GM12878 (cell line): Measurements from ENCODE around the gene ABHD17C. TPM values are rescaled to one million over a fixed set of nuclear protein-coding genes. Genes with fewer than 3 reads are reported as not detected.

ENCODE experiments used
- ATAC-seq: fragments of 200-7000 bp; cut with Tn5 transposase; 3 replicates; pipeline ENCODE4 v1.9.1; 2020; ENCODE audit warnings: mild to moderate bottlenecking, moderate library complexity
- BruUV-seq: library from RNA; stranded (reverse); fragments of 400-500 nt; replicated peaks from 2 replicates; lab custom pipeline; 2021; lab: Mats Ljungman, UMichigan
- CTCF ChIA-PET: fragments of 300-600 bp; sonication (Branson Sonifier 250); formaldehyde crosslinking; extraction: SDS; loops from one replicate; lab custom pipeline; 2021; ENCODE audit warnings: inconsistent platforms; lab: Yijun Ruan, JAX
- POLR2A ChIA-PET: fragments of 350-600 bp; formaldehyde crosslinking; extraction: SDS; loops from one replicate; lab custom pipeline; 2021; ENCODE audit warnings: inconsistent platforms; lab: Charles Lee
- RAD21 ChIA-PET: fragments of 300-600 bp; sonication (Branson Sonifier 250); formaldehyde crosslinking; loops from one replicate; lab custom pipeline; 2023; ENCODE audit warnings: antibody characterized with exemption; ENCODE audit not compliant: unreplicated experiment; lab: Charles Lee
- SMC1A ChIA-PET: fragments of 300-600 bp; sonication (Branson Sonifier 250); formaldehyde crosslinking; loops from one replicate; lab custom pipeline; 2023; ENCODE audit not compliant: unreplicated experiment, uncharacterized antibody; lab: Charles Lee
- DNase-seq: peaks from one replicate; pipeline ENCODE4 v3.0.0-alpha.2; 2011; ENCODE audit warnings: low read depth, low spot score
- FAIRE-seq: peaks from 3 replicates; lab custom pipeline; 2011; peaks lifted over from hg19 to GRCh38; lab: Jason Lieb, UNC
- H2AFZ ChIP-seq: 2 replicates; pipeline ENCODE4 v1.6.0; 2011; ENCODE audit warnings: low read depth, low read length, control low read depth; ENCODE audit not compliant: control insufficient read depth
- H3K27ac ChIP-seq: 2 replicates; pipeline ENCODE4 v1.5.1; 2011; ENCODE audit warnings: control low read depth; ENCODE audit not compliant: control insufficient read depth, insufficient read depth
- H3K27me3 ChIP-seq, 2 experiments: replicated peaks in 1 of 2; 2 replicates each; pipeline versions ENCODE4 v1.6.0 to v1.6.1; 2011; ENCODE audit warnings: low read length in 1 of 2; ENCODE audit not compliant: control insufficient read depth in 2 of 2, insufficient read depth in 2 of 2
- H3K36me3 ChIP-seq, 2 experiments: 2 replicates each; pipeline ENCODE4 v1.5.1; 2011; ENCODE audit warnings: low read length in 1 of 2; ENCODE audit not compliant: control insufficient read depth in 2 of 2, insufficient read depth in 2 of 2
- H3K4me1 ChIP-seq: 2 replicates; pipeline ENCODE4 v1.6.1; 2011; ENCODE audit warnings: mild to moderate bottlenecking, low read length, moderate library complexity, mixed read lengths; ENCODE audit not compliant: control insufficient read depth, insufficient read depth
- H3K4me2 ChIP-seq: 2 replicates; pipeline ENCODE4 v1.6.0; 2011; ENCODE audit warnings: control low read depth; ENCODE audit not compliant: control insufficient read depth, insufficient read depth
- H3K4me3 ChIP-seq: fragments of 200-600 bp; sonication (generic); 2 replicates; pipeline ENCODE4 v1.5.1; 2016
- H3K79me2 ChIP-seq: 2 replicates; pipeline ENCODE4 v1.6.0; 2011; ENCODE audit warnings: low read length; ENCODE audit not compliant: control insufficient read depth, insufficient read depth
- H3K9ac ChIP-seq: 2 replicates; pipeline ENCODE4 v1.8.0; 2011; ENCODE audit warnings: low read length, control low read depth, mixed read lengths; ENCODE audit not compliant: control insufficient read depth, insufficient read depth
- H3K9me3 ChIP-seq: replicated peaks from 3 replicates; pipeline ENCODE4 v1.5.1; 2011; ENCODE audit warnings: mild to moderate bottlenecking, low read length; ENCODE audit not compliant: control insufficient read depth, insufficient read depth
- H4K20me1 ChIP-seq: 2 replicates; pipeline ENCODE4 v1.6.0; 2011; ENCODE audit not compliant: control insufficient read depth, insufficient read depth
- CHD1 ChIP-seq: IDR thresholded peaks from 2 replicates; pipeline ENCODE4 v1.6.1; 2012; ENCODE audit warnings: low read depth, low read length, improper control_type of control experiment
- JUNB ChIP-seq: IDR thresholded peaks from 2 replicates; pipeline ENCODE4 v1.6.1; 2016; ENCODE audit warnings: antibody characterized with exemption, mild to moderate bottlenecking
- MXI1 ChIP-seq: fragments of 150-350 bp; IDR thresholded peaks from 2 replicates; pipeline ENCODE4 v1.6.1; 2011; ENCODE audit warnings: low read depth, mild to moderate bottlenecking, inconsistent platforms, low read length, improper control_type of control experiment
- PAX8 ChIP-seq: fragments of 450-650 bp; IDR thresholded peaks from 2 replicates; pipeline ENCODE4 v1.6.1; 2017; ENCODE audit warnings: mild to moderate bottlenecking, moderate library complexity
- SMC3 ChIP-seq: IDR thresholded peaks from 2 replicates; pipeline ENCODE4 v1.6.1; 2011; ENCODE audit warnings: low read length, improper control_type of control experiment, borderline replicate concordance
- SUPT20H ChIP-seq: IDR thresholded peaks from 2 replicates; pipeline ENCODE4 v1.6.1; 2011; ENCODE audit warnings: low read depth, mild to moderate bottlenecking, low read length, moderate library complexity, borderline replicate concordance; ENCODE audit not compliant: control insufficient read depth
- WGBS: methylation state at CpG from one replicate; pipeline ENCODE4 v1.1.6; 2016; ENCODE audit warnings: low lambda C conversion rate; ENCODE audit not compliant: insufficient replicate concordance, insufficient coverage; ENCODE audit errors: missing lambda C conversion rate; 5-methylcytosine and 5-hydroxymethylcytosine counted together
- in situ Hi-C: fragments of 300-500 bp; cut with MboI; formaldehyde crosslinking; loops from 9 replicates; pipeline ENCODE4 v1.14.3; 2018; ENCODE audit warnings: mixed read lengths
- intact Hi-C: fragments of 100-400 bp; cut with micrococcal nuclease; formaldehyde crosslinking; loops from one replicate; pipeline ENCODE4 v1.14.2; 2022; ENCODE audit not compliant: unreplicated experiment
- polyA plus RNA-seq, 11 experiments: library from polyadenylated mRNA; depleted of rRNA in 4 of 11; unstranded in 6 of 11; stranded (reverse) in 5 of 11; fragments of >200 nt; fragmentation: Nextera tagmentation in 4 of 11; fragmentation: Illumina TruSeq in 1 of 11; extraction: Ambion mirVana in 4 of 11; extraction: Trizol in 1 of 11; gene quantifications; 1 replicate in 1 of 11; 2 replicates in 10 of 11; pipeline versions ENCODE4 v1.2.1 to v1.2.3, GENCODE V29; 2011 to 2016; ENCODE audit warnings: inconsistent platforms in 2 of 11, missing spikeins in 2 of 11, low read depth in 1 of 11
- total RNA-seq, 4 experiments: library from RNA; depleted of rRNA in 3 of 4; stranded (reverse); fragments of >200 nt in 3 of 4; fragmentation: Illumina TruSeq in 1 of 4; extraction: Trizol in 1 of 4; gene quantifications; 2 replicates each; pipeline versions ENCODE4 v1.2.1 to v1.2.3, GENCODE V29; 2013 to 2021
- TF ChIP-seq, protein P1 (sequence below): fragments of 450-650 bp; IDR thresholded peaks from 2 replicates; pipeline ENCODE4 v1.6.1; 2018; ENCODE audit warnings: borderline replicate concordance, mild to moderate bottlenecking; ENCODE audit not compliant: partially characterized antibody

ABHD17C gene
- total and polyA plus RNA-seq, 10 of the 15 experiments (the other 5 are each of a cell fraction or from before 2014, with no cell fraction given) = 0.92 to 11.4 (median 5.5) TPM

DNA sequence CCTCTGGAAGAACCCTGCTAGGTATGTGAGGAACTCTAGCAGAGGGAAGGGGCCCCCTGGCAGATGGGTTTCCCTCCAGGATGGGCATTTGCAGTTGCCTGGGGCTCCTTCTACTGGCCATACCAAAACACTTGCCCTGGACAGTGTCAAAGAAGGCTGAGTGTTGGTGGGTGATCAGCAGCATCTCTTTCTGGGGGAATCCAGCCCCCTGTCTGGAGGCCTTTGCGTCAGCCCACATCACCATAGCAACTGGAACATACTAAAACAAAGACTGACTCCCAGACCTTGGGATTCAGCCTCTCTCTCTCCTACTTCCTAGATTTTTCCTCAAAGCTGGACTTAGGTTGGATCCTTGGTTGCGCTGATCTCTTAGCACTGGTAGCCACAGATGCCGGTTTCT, 92.2 kb downstream of the ABHD17C start (continued):
- TF ChIP-seq, protein P1, sequence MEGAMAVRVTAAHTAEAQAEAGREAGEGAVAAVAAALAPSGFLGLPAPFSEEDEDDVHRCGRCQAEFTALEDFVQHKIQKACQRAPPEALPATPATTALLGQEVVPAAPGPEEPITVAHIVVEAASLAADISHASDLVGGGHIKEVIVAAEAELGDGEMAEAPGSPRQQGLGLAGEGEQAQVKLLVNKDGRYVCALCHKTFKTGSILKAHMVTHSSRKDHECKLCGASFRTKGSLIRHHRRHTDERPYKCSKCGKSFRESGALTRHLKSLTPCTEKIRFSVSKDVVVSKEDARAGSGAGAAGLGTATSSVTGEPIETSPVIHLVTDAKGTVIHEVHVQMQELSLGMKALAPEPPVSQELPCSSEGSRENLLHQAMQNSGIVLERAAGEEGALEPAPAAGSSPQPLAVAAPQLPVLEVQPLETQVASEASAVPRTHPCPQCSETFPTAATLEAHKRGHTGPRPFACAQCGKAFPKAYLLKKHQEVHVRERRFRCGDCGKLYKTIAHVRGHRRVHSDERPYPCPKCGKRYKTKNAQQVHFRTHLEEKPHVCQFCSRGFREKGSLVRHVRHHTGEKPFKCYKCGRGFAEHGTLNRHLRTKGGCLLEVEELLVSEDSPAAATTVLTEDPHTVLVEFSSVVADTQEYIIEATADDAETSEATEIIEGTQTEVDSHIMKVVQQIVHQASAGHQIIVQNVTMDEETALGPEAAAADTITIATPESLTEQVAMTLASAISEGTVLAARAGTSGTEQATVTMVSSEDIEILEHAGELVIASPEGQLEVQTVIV = no peak
- TF ChIP-seq PAX8 = no peak
- no peak for TF ChIP-seq JUNB

- intact Hi-C loops (no loop called here), in situ Hi-C loops (no loop called here)
- H3K27me3 ChIP-seq = peaks cover 0 to 4% of the 10 kb centered on the region in 2 experiments; a peak in 3 of 4 replicates
- ChIA-PET CTCF (interaction anchor here (0.9 to 3.3 kb wide), 2 partner anchors 12 to 368 kb away, joined by 3 to 13 read pairs; no protein-coding TSS in a partner anchor), SMC1A (no interaction called here), POLR2A (no interaction called here), RAD21 (no interaction called here)
- no peak overlapping the region for H3K9ac ChIP-seq
- FAIRE-seq (no peak), ATAC-seq (no peak), DNase-seq (no peak)
- WGBS = 33% methylated on average over 6 of the region's 6 CpGs
- no peaks in the 10 kb centered on the region for H3K4me1 ChIP-seq
- no peaks in the 10 kb centered on the region for H3K79me2 ChIP-seq
- no peak overlapping the region for H3K4me2 ChIP-seq
- no peak overlapping the region for H3K27ac ChIP-seq
- BruUV-seq = no TSS peak
- no peak overlapping the region for H3K4me3 ChIP-seq
- H3K9me3 ChIP-seq = no peaks in the 10 kb centered on the region
- H2AFZ ChIP-seq = no peak overlapping the region
- no peaks in the 10 kb centered on the region for H4K20me1 ChIP-seq
- H3K36me3 ChIP-seq = no peaks in the 10 kb centered on the region
- TF ChIP-seq SMC3 = no peak
- no peak for TF ChIP-seq CHD1
- TF ChIP-seq MXI1 = no peak
- TF ChIP-seq SUPT20H = no peak
Observed at GRCh38 chr15:80788536-80788935, 93.4 kb downstream of the ABHD17C start.
